ENCODE measurements around the gene BACH2. TPM values are rescaled to one million over a fixed set of nuclear protein-coding genes. Genes with fewer than 3 reads are reported as not detected.

Gene BACH2
- total RNA-seq, 1 donor from 2014 or later: 2.1 TPM

DNA sequence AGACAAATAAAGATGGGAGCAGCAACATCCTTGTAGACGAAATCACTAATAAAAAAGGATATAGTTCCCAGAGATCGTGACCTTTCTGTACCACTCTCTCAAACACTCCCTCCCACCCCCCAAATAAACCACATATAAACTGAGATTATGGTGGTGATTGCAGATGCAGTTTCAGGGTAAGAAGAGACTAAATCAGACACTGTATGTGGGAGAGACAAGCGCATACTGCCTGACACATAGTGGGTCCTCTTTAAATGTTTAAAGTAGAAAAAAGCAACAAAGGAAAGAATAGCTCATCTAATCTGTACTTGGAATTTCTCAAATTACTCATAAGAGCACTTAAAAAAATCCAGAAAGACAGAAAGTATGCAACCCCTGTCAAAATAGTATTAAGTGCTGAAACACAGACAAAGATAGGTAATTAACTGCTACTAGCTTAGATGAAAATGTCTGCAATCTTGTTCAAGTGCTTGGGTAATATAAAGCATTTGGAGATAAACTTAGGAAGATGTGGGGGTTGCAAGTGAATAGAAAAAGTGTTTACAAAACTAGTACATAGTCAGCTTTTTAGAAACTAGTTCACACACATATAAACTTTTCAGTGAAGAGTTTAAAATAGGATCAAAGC lies 151.6 kb downstream of the BACH2 start:
- no peaks in the 10 kb centered on the region for H3K36me3 ChIP-seq (ENCODE audit: control insufficient read depth, insufficient read depth, low read length)
- no peak for FAIRE-seq

DNA sequence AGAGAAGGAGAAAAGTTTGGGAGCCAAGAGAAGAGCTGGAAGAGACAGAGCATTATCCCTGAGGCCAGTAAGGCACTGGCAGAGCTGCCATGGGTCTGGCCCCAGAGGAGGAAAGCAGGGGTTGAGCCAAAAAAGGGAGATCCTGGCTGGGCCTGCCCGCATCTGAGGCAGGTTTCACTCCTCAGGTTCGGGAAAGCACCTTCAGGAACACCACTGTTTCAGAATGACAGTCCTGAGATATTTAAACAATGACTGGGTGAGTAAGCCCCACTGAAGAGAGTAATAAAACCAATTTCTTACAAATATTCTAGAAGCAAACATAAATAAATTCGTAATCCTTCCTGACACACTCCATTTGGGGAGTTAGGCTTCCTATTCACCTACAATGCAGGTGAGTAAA lies 152.2 kb downstream of the BACH2 start:
- FAIRE-seq (no peak), DNase-seq (ENCODE audit: low read depth) (peak; percentile 64)
- no peak for TF ChIP-seq CTCF (IDR thresholded peaks at IDR 0.05; ENCODE audit: insufficient read depth, low read length, severe bottlenecking)
- no peaks in the 10 kb centered on the region for H3K27me3 ChIP-seq (ENCODE audit: control insufficient read depth, insufficient read depth, low read length)
- H3K36me3 ChIP-seq (ENCODE audit: control insufficient read depth, insufficient read depth, low read length): no peaks in the 10 kb centered on the region
- H3K4me3 ChIP-seq (ENCODE audit: low read depth, low read length): no peak overlapping the region

More for the DNA sequence above, 151.6 kb downstream of the BACH2 start:
- Histone ChIP-seq H3K27me3 (ENCODE audit: control insufficient read depth, insufficient read depth, low read length) (no peaks in the 10 kb centered on the region), H3K4me3 (ENCODE audit: low read depth, low read length) (no peak overlapping the region)
- TF ChIP-seq CTCF (IDR thresholded peaks at IDR 0.05; ENCODE audit: insufficient read depth, low read length, severe bottlenecking): no peak
- DNase-seq (ENCODE audit: low read depth): no peak

GRCh38 chr6:90140683-90141082 lies 156.0 kb downstream of the BACH2 start:
- DNase-seq (ENCODE audit: low read depth) (no peak), FAIRE-seq (no peak)
- Histone ChIP-seq H3K36me3 (ENCODE audit: control insufficient read depth, insufficient read depth, low read length) (no peaks in the 10 kb centered on the region), H3K4me3 (ENCODE audit: low read depth, low read length) (no peak overlapping the region), H3K27me3 (ENCODE audit: control insufficient read depth, insufficient read depth, low read length) (no peaks in the 10 kb centered on the region)
- no peak for TF ChIP-seq CTCF (IDR thresholded peaks at IDR 0.05; ENCODE audit: insufficient read depth, low read length, severe bottlenecking)

- Histone ChIP-seq H3K36me3 (ENCODE audit: control insufficient read depth, insufficient read depth, low read length) (no peaks in the 10 kb centered on the region), H3K4me3 (ENCODE audit: low read depth, low read length) (no peak overlapping the region), H3K27me3 (ENCODE audit: control insufficient read depth, insufficient read depth, low read length) (no peaks in the 10 kb centered on the region)
- no peak for TF ChIP-seq CTCF (IDR thresholded peaks at IDR 0.05; ENCODE audit: insufficient read depth, low read length, severe bottlenecking)
- DNase-seq (ENCODE audit: low read depth): no peak
- FAIRE-seq: no peak
Measured at GRCh38 chr6:90139272-90139817, 157.3 kb downstream of the BACH2 start.

DNA sequence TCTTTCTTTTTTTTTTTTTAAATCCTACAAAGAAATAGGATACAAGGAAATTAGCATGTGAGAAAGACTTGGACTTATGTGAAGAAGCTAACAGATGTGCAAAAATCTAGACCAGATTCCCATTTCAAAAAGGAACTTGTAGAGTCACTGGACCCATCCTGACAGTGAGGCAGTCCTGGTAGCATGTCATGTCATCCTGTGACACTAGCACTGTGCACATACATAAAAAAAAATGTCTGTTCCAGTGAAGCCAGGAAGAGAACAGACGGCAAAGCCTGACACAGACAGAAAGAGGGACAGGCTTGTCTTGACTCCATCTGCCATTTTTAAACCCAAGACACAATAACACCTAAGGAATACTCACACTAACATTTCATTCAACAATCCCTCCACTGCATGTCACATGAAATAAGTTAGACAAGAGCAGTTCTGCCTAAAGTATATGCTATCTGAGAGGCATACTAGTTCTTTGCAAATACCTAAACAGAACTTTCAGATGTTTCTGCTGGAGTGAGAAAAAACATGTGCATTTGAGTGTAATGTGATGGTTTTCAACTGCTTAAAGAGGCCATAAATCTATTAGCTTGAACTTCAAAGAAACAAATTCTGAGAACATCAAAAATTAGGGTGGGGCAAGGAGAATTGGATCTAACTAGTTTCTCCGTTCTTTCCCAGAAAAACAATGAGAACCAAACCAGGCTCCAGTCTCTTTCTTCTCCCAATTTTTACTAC lies 159.6 kb downstream of the BACH2 start:
- no peak for TF ChIP-seq CTCF (IDR thresholded peaks at IDR 0.05; ENCODE audit: insufficient read depth, low read length, severe bottlenecking)
- FAIRE-seq: peak; percentile 18
- DNase-seq (ENCODE audit: low read depth): no peak
- no peak overlapping the region for H3K4me3 ChIP-seq (ENCODE audit: low read depth, low read length)
- H3K27me3 ChIP-seq (ENCODE audit: control insufficient read depth, insufficient read depth, low read length): no peaks in the 10 kb centered on the region
- H3K36me3 ChIP-seq (ENCODE audit: control insufficient read depth, insufficient read depth, low read length): no peaks in the 10 kb centered on the region

Data from bronchial epithelial cell (primary cell).